GM21447 (cell line): ENCODE measurements around the gene C2.
"Not testable (repeated sequence)": the region's sequence is repeated elsewhere in the genome, so short reads cannot be mapped to it uniquely, and the experiment has no call there.

ENCODE experiments used
- ATAC-seq: cut with Tn5 transposase; IDR thresholded peaks from one replicate; pipeline ENCODE4 v1.9.1; 2021; ENCODE audit not compliant: unreplicated experiment

Gene C2

GRCh38 chr6:31898383-31899011 lies 29.0 kb upstream of the C2 start:
- no peak for ATAC-seq

GRCh38 chr6:31899215-31899614 lies 28.3 kb upstream of the C2 start:
- ATAC-seq: no peak

- ATAC-seq: no peak
Observed at GRCh38 chr6:31899882-31900722, 27.4 kb upstream of the C2 start.

- no peak for ATAC-seq
Observed at GRCh38 chr6:31900917-31901414, 26.6 kb upstream of the C2 start.

- peak; percentile 3 for ATAC-seq
Observed at GRCh38 chr6:31901415-31901952, 26.0 kb upstream of the C2 start.

GRCh38 chr6:31901953-31902643 lies 25.4 kb upstream of the C2 start, which contains the start of gene ZBTB12:
Gene ZBTB12, minus strand, starts transcription at chr6:31902086. Its CDS starts 781 bp downstream, at chr6:31901305.
- ATAC-seq: peak; percentile 38

GRCh38 chr6:31903957-31904356 lies 23.6 kb upstream of the C2 start:
- ATAC-seq: no peak

GRCh38 chr6:31905041-31905440 lies 22.5 kb upstream of the C2 start:
- no peak for ATAC-seq

GRCh38 chr6:31906122-31906521 lies 21.4 kb upstream of the C2 start:
- ATAC-seq: no peak

GRCh38 chr6:31906727-31907126 lies 20.8 kb upstream of the C2 start:
- not testable (repeated sequence) for ATAC-seq

GRCh38 chr6:31907158-31907813 lies 20.2 kb upstream of the C2 start:
- no peak for ATAC-seq

- ATAC-seq: not testable (repeated sequence)
Observed at GRCh38 chr6:31908255-31908654, 19.3 kb upstream of the C2 start.

GRCh38 chr6:31908791-31909190 lies 18.7 kb upstream of the C2 start:
- peak; percentile 69 for ATAC-seq

- not testable (repeated sequence) for ATAC-seq
Observed at GRCh38 chr6:31909298-31909697, 18.2 kb upstream of the C2 start.

GRCh38 chr6:31911826-31912585 lies 15.5 kb upstream of the C2 start:
- ATAC-seq: no peak

- no peak for ATAC-seq
Observed at GRCh38 chr6:31915351-31915750, 12.2 kb upstream of the C2 start.

GRCh38 chr6:31915756-31916155 lies 11.8 kb upstream of the C2 start:
- ATAC-seq: no peak

GRCh38 chr6:31918069-31918720 lies 9.3 kb upstream of the C2 start:
- ATAC-seq: no peak

- no peak for ATAC-seq
Observed at GRCh38 chr6:31919624-31920303, 7.8 kb upstream of the C2 start.
